Testis (tissue), 3 donors: ENCODE results near the gene ZBTB46. TPM values are rescaled to one million over a fixed set of nuclear protein-coding genes. Genes with fewer than 3 reads are reported as not detected.

Experiments
- DNase-seq: peaks from one replicate; pipeline ENCODE4 v3.0.0-alpha.2; 2019
- H3K27ac ChIP-seq, 2 donors: fragments of 200-600 bp; sonication (generic); one replicate each; pipeline ENCODE4 v1.5.1; 2019
- H3K27me3 ChIP-seq: fragments of 200-600 bp; sonication (generic); one replicate; pipeline ENCODE4 v1.5.1; 2019
- H3K36me3 ChIP-seq: fragments of 200-600 bp; sonication (generic); one replicate; pipeline ENCODE4 v1.5.1; 2017; ENCODE audit warnings: low read depth; ENCODE audit errors: missing control alignments
- H3K4me1 ChIP-seq: fragments of 200-600 bp; sonication (generic); one replicate; pipeline ENCODE4 v1.5.1; 2019
- H3K4me3 ChIP-seq, 2 donors: fragments of 200-600 bp; sonication (generic); one replicate each; pipeline ENCODE4 v1.5.1; 2017 to 2019
- H3K9me3 ChIP-seq: fragments of 200-600 bp; sonication (generic); one replicate; pipeline ENCODE4 v1.5.1; 2017
- POLR2A ChIP-seq: fragments of 450-650 bp; IDR thresholded peaks from one replicate; pipeline ENCODE4 v1.6.1; 2017; ENCODE audit warnings: antibody characterized with exemption, mild to moderate bottlenecking, moderate library complexity
- WGBS, 2 donors: methylation state at CpG; one replicate each; pipeline ENCODE4 v1.1.5; 2018; 5-methylcytosine and 5-hydroxymethylcytosine counted together
- intact Hi-C: fragments of 100-400 bp; cut with DNase I; formaldehyde crosslinking; loops from one replicate; pipeline ENCODE4 v1.15.1; 2023; ENCODE audit warnings: low total_unique reads
- polyA plus RNA-seq: library from polyadenylated mRNA; stranded (reverse); fragments of 350-450 nt; fragmentation: Illumina TruSeq; extraction: RNeasy Lipid Tissue Mini Kit (QIAGEN cat#74804); gene quantifications from one replicate; pipeline ENCODE4 v1.2.3, GENCODE V29; 2014; ENCODE audit warnings: low read depth, low replicate concordance; ENCODE audit not compliant: insufficient read depth
- total RNA-seq, 2 donors: library from RNA; depleted of rRNA; stranded (reverse); fragments of >200 nt; gene quantifications; one replicate each; pipeline ENCODE4 v1.2.3, GENCODE V29; 2016
- TF ChIP-seq, protein P1 (sequence below), 3 experiments: fragments of 450-650 bp in 2 of 3; fragments of 200-600 bp in 1 of 3; sonication (generic) in 1 of 3; IDR thresholded peaks; one replicate each; pipeline ENCODE4 v1.5.1; 2016 to 2019; ENCODE audit warnings: antibody characterized with exemption in 3 of 3, mild to moderate bottlenecking in 2 of 3, moderate library complexity in 1 of 3

ZBTB46 gene
- total and polyA plus RNA-seq, 3 donors from 2014 or later = 5.2 to 15.4 (median 12.5) TPM

DNA sequence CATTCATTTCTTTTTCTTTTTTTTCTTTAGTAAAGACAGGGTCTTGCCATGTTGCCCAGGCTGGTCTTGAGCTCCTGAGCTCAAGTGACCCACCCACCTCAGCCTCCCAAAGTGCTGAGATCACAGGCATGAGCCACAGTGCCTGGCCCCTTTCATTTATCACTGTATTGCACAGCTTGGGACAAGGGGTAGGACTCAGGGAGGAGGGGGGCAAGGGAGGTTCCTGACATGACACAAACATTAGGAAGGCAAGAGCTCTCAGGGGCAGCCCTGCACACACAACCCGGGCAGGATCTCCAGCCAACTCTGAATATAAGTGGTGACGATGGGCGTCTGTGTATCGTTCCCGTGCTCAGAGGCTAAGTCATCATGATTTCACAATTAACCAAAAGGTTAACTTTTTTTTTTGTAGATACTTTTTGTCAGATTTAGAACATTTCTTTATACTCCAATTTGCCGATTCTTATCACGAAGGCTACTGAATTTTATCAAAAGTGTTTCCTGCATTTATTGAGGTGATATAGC, 71.6 kb downstream of the ZBTB46 start:
- H3K9me3 ChIP-seq = no peaks in the 10 kb centered on the region
- no peak overlapping the region for H3K27ac ChIP-seq
- intact Hi-C loops = no loop called here
- WGBS, 2 donors = 84 to 89% methylated on average over 7 of the region's 7 CpGs
- no peaks in the 10 kb centered on the region for H3K4me1 ChIP-seq
- TF ChIP-seq POLR2A = no peak
- TF ChIP-seq, protein P1, sequence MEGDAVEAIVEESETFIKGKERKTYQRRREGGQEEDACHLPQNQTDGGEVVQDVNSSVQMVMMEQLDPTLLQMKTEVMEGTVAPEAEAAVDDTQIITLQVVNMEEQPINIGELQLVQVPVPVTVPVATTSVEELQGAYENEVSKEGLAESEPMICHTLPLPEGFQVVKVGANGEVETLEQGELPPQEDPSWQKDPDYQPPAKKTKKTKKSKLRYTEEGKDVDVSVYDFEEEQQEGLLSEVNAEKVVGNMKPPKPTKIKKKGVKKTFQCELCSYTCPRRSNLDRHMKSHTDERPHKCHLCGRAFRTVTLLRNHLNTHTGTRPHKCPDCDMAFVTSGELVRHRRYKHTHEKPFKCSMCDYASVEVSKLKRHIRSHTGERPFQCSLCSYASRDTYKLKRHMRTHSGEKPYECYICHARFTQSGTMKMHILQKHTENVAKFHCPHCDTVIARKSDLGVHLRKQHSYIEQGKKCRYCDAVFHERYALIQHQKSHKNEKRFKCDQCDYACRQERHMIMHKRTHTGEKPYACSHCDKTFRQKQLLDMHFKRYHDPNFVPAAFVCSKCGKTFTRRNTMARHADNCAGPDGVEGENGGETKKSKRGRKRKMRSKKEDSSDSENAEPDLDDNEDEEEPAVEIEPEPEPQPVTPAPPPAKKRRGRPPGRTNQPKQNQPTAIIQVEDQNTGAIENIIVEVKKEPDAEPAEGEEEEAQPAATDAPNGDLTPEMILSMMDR (IDR thresholded peaks at IDR 0.05) = no peak
- DNase-seq = no peak
- H3K36me3 ChIP-seq = no peaks in the 10 kb centered on the region
- no peaks in the 10 kb centered on the region for H3K27me3 ChIP-seq
- no peak overlapping the region for H3K4me3 ChIP-seq

DNA sequence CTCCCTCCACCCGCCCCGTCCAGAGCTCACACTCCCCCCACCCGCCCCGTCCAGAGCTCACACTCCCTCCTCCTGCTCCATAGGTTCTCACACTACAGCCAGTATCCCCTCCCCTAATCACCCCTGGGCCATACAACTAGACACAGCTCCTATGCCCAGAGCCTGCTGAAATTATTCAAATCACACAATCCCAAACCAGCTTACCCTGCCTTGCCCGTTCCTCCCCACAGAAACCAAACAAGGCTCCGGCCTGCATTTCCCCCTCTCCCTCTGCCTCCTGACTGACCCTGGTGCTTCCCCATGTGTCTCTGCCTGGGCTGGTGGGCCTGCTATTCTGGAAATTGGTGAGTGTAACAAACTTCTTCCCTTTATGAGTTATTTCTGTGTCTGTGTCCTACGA, 72.9 kb downstream of the ZBTB46 start:
- no peak for DNase-seq
- Histone ChIP-seq H3K27ac (no peak overlapping the region), H3K27me3 (no peaks in the 10 kb centered on the region), H3K4me1 (no peaks in the 10 kb centered on the region), H3K9me3 (no peaks in the 10 kb centered on the region), H3K4me3 (no peak overlapping the region), H3K36me3 (no peaks in the 10 kb centered on the region)
- WGBS, 2 donors = 85 to 86% methylated on average over 5 to 6 of the region's 7 CpGs
- TF ChIP-seq, protein P1 (IDR thresholded peaks at IDR 0.05) = no peak
- TF ChIP-seq POLR2A = no peak
- intact Hi-C loops = no loop called here

DNA sequence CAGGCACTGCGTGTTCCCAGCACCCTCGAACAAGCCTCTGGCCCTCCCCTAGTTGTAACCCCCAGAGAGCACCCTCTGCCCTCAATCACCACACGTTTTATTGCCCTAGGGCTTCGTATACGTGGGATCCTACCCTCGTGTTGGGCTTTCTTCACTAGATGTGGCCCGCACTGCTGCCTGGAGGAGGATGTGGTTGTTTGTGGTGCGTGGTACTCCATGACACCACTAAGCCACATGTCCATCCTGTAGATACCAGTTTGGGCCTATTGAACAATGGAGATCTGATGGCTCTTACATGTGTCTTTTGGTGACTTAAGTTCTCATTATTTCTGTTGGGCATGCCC, 74.4 kb downstream of the ZBTB46 start:
- TF ChIP-seq POLR2A = no peak
- TF ChIP-seq, protein P1 (IDR thresholded peaks at IDR 0.05) = no peak
- no peak overlapping the region for H3K4me3 ChIP-seq
- no peaks in the 10 kb centered on the region for H3K27me3 ChIP-seq
- no peak overlapping the region for H3K27ac ChIP-seq
- DNase-seq = no peak
- no peaks in the 10 kb centered on the region for H3K4me1 ChIP-seq
- intact Hi-C loops = no loop called here
- no peaks in the 10 kb centered on the region for H3K9me3 ChIP-seq
- no peaks in the 10 kb centered on the region for H3K36me3 ChIP-seq
- 67 to 71% methylated on average over 8 of the region's 8 CpGs for WGBS, 2 donors

DNA sequence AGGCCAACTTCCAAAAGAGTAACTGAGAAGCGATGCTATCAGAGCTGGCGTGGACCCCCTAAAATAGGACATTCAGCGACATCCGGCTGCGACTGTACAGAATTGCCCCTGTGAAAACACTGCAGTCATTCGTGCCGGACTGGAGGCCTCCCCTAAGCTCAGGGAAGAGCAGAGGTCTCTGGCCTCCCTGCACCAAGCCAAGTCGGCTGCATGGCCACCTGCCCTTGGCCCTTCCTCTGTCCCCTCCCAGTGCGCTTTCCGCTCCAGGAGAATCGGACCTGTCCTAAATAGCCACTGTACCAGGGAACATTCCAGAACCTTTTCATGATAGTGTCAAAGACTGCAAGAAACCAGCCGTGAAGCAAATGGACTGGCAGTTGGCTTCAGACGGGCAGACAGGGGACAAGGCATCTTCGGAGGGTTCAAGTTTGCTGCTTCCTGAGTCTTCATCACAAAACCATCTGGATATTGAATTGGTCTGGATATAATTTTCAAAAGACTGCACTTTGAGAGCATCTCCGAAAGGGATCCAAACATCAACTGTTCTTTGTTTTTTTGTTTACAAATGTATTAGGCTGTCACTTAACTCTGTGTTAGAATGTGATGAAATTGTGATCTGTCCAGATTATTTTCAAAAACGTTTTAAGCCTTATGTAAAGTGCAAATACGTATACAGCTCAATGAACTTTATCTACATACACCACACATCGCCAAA, 75.0 kb downstream of the ZBTB46 start:
- intact Hi-C loops = no loop called here
- no peak for DNase-seq
- H3K4me3 ChIP-seq = no peak overlapping the region
- no peaks in the 10 kb centered on the region for H3K4me1 ChIP-seq
- no peaks in the 10 kb centered on the region for H3K27me3 ChIP-seq
- no peak for TF ChIP-seq POLR2A
- TF ChIP-seq, protein P1 (IDR thresholded peaks at IDR 0.05) = no peak
- 81 to 86% methylated on average over 17 to 18 of the region's 18 CpGs for WGBS, 2 donors
- H3K36me3 ChIP-seq = no peaks in the 10 kb centered on the region
- no peak overlapping the region for H3K27ac ChIP-seq
- no peaks in the 10 kb centered on the region for H3K9me3 ChIP-seq

DNA sequence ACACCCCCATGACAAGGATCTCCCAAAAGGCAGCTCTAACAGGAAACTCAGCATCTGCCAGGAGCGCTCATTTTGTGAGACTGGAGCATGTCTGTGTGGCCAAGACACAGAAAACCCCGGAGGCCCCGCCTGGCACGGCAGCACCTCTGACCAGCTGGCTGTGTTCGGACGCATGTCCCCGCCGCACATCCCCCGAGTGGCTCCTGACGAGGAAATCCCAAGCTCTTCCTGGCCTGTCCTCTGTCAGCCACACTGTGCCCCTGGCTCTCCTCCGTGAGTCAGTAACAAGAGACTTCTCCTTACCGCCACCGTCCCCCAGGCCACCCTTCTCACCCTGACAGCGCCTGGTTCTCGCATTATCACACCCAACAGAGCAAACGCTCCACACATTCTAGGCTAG, 77.1 kb downstream of the ZBTB46 start:
- no peaks in the 10 kb centered on the region for H3K9me3 ChIP-seq
- no peaks in the 10 kb centered on the region for H3K36me3 ChIP-seq
- no peak for DNase-seq
- TF ChIP-seq, protein P1 (IDR thresholded peaks at IDR 0.05) = no peak
- no peak for TF ChIP-seq POLR2A
- no peaks in the 10 kb centered on the region for H3K4me1 ChIP-seq
- no peak overlapping the region for H3K27ac ChIP-seq
- no peak overlapping the region for H3K4me3 ChIP-seq
- intact Hi-C loops = no loop called here
- H3K27me3 ChIP-seq = no peaks in the 10 kb centered on the region
- 81 to 86% methylated on average over 16 of the region's 16 CpGs for WGBS, 2 donors
